HL-60 (cell line): ENCODE results near the gene ADAMTS12.

ENCODE experiments used
- CTCF ChIP-seq: IDR thresholded peaks from one replicate; pipeline ENCODE4 v1.5.1; 2011; ENCODE audit warnings: low read length, control low read depth, inconsistent platforms; ENCODE audit not compliant: insufficient read depth
- POLR2AphosphoS5 ChIP-seq: IDR thresholded peaks from 2 replicates; pipeline ENCODE4 v1.6.1; 2012; ENCODE audit warnings: low read depth
- REST ChIP-seq: IDR thresholded peaks from 2 replicates; pipeline ENCODE4 v1.6.1; 2012; ENCODE audit warnings: low read depth; ENCODE audit not compliant: insufficient replicate concordance
- SPI1 ChIP-seq: IDR thresholded peaks from 2 replicates; pipeline ENCODE4 v1.6.1; 2012; ENCODE audit warnings: low read depth, mild to moderate bottlenecking, borderline replicate concordance

GRCh38 chr5:33885679-33886078 lies 6.1 kb downstream of the ADAMTS12 start:
- no peak for TF ChIP-seq CTCF
- no peak for TF ChIP-seq POLR2AphosphoS5
- TF ChIP-seq SPI1, result no peak
- TF ChIP-seq REST, result no peak
